ENCODE measurements around the gene PDHX.

The PDHX gene

DNA sequence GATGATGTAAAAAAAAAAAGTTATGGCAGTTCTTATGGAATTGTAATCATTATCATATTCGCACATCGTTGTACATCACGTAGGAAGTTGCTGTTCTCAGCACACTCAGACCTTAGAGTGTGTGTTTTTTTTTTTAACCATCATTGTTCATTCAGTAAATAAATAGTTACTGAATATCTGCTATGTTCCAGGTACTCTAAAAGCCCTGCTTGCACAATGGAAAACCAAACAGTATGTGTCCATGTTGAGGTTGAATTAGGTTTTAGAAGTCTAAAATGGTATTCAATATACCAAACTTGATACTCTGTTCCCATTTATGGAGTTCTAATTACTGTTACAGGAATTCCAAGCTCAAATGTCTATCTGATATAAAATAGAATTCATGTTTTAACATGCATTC is 41.2 kb downstream of the PDHX start:
- no peak for DNase-seq (ENCODE audit: low read depth)

DNA sequence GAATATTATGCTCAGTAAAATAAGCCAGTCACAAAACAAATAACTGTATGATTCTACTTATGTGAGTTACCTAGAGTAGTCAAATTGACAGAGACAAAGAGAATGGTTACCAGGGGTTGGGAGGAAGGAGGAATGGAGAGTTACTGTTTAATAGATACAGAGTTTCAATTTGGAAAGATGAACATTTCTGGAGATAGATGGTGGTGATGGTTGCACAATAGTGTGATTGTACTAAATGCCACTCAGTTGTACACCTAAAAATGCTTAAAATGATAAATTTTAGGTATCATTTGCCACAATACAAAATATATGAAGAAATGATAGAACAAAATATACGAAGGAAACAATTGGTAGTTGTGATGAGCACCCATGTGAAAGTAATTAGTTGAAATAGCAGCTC is 43.4 kb downstream of the PDHX start:
- DNase-seq (ENCODE audit: low read depth), result no peak

DNA sequence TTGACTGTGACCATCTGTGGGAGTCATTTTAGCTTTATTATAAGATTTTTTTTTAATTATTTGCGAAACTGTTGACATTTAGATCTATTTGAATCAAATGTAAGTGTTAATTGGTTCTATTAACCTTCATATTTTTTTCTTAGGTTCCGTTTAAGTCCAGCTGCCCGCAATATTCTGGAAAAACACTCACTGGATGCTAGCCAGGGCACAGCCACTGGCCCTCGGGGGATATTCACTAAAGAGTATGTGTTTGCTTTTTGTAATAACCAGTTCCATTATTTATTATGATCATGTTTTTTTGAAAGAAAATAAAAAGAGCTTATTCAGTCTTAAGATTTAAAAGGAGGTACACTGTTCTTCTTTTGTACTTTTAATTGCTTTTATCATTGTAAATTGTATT is 43.9 kb downstream of the PDHX start:
- no peak for DNase-seq (ENCODE audit: low read depth)

GRCh38 chr11:34962034-34962433 is 45.6 kb downstream of the PDHX start:
- no peak for DNase-seq (ENCODE audit: low read depth)

DNA sequence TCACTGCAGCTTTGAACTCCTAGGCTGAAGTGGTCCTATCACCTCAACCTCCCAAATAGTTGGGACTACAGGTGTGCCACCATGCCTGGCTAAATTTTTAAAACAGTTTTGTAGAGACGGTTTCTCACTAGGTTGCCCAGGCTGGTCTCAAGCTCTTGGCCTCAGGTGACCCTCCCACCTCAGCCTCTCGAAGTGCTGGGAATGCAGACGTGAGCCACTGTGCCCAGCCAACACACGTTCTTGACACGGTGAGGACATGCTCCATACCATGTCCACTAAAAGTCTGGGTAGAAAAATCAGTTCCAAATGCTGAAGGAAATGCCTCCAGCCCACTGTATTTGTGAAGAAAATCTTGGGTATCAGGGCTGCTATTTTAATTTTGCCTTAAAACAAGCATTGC is 46.9 kb downstream of the PDHX start:
- no peak for DNase-seq (ENCODE audit: low read depth)

DNA sequence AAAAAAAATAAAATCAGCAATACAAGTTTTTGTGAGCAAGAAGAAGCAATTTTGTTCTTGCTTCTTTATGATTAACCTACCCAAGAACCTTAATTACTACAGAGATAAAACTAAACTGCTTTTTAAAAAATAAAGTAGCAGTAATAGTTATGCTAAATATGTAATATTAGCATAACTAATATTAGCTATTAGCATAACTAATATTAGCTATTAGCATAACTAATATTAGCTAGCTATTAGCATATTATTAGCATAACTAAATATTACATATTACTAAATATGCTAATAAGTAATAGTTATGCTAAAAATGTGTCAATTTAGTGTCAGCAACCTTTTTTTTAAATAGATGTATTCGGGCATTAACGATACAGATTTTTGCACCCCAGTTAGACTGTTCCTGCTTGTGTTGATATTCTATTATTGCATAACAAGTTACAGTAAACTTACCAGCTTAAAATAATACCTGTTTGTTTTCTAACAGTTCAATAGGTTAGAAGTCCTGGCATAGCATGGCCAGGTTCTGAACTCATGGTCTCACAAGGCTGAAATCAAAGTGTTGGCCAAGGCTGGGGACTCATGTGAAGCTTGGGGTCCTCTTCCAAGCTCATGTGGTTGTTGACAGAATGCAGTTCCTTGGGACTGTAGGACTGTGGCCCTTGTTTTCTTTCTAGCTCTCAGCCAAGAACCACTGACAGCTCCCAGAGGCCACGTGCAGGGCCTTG is 48.4 kb downstream of the PDHX start:
- no peak for DNase-seq (ENCODE audit: low read depth)

DNA sequence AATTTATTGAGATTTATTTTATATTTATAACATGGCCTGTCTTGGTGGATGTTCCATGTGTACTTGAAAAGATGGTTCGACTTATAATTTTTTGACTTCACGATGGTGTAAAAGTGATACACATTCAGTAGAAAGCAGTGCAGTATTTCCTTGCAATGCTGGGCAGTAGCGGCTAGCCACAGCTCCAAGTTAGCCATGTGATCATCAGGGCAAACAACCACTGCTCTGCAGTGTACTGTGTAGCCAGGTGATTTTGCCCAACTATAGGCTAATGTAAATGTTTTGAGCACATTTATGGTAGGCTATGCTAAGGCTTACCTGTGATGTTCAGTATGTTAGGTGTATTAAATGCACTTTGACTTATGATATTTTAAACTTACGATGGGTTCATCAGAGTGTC is 52.4 kb downstream of the PDHX start:
- DNase-seq (ENCODE audit: low read depth), result no peak

GRCh38 chr11:34970033-34970432 is 53.6 kb downstream of the PDHX start:
- no peak for DNase-seq (ENCODE audit: low read depth)

DNA sequence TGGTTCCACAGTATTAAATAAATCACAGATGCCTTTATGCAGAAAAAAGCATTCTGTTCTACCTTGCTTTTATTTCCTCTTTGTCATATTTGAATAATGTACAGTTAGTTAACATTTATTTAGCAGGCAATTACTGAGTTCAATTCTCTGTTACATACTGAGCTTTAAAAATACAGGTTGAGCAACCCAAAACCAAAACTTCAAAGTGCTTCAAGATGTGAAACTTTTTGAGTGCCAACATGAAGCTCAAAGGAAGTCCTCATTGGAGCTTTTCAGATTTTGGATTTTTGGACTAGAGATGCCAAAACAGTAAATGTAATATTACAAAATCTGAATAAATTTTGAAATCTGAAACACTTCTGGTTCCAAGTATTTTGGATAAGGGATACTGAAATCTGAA is 54.1 kb downstream of the PDHX start:
- DNase-seq (ENCODE audit: low read depth), result no peak

DNA sequence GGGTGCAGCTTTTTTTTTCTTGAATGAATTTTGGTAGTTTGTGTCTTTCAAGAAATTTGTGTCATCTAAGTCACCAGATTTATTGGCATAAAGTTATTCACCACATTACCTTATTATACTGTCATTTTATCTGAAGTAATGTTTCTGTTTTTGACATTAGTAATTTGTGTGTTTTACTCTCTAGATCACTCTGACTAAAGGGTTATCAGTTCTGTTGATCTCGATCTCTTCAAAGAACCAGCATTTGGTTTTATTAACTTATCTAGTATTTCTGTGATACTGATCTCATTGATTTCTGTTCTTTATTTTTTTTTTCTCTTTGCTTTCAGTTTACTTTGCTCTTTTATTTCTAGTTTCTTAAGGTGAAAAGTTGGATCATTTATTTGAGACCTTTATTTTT is 55.5 kb downstream of the PDHX start:
- DNase-seq (ENCODE audit: low read depth), result no peak

GRCh38 chr11:34972366-34972765 is 55.9 kb downstream of the PDHX start:
- no peak for DNase-seq (ENCODE audit: low read depth)

DNA sequence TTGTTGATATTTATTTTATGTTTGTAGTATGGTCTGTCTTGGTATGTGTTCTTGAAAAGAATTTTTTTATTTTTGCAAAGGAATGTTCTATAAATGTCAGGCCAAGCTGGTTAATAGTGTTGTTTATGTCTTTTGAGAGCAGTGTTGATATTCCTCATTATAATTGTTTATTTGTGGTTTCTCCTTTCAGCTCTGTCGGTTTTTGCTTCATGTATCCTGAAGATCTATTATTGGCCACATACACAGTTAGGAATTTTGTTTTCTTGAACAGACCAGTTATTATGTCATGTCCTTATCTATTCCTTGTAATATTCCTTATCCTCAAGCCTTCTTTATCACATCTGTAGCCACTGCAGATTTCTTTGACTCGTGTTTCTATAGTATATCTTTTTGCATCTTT is 56.5 kb downstream of the PDHX start:
- DNase-seq (ENCODE audit: low read depth), result peak; percentile 87

DNA sequence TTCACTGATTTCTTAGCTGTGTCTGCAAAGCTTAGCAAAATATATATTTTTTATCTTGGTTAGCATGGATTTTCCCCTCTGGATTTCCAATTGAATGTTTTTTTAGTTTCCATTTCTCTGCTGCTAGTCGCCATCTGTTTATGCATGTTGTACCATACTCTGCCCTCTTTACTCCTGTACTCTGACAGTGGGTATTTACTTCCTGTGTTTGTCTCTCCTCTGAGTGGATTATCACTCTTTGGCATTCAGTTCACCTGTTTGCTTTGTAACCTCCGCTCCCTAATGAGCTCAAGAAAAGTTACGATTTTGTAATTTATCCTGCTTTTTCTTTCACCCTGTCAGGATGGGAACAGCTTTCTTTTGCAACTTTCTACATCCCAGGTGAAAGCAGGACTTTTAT is 59.1 kb downstream of the PDHX start:
- no peak for DNase-seq (ENCODE audit: low read depth)

GRCh38 chr11:34976496-34977088 is 60.2 kb downstream of the PDHX start:
- no peak for DNase-seq (ENCODE audit: low read depth)

- peak; percentile 74 for DNase-seq (ENCODE audit: low read depth)
These were observed 60.9 kb downstream of the PDHX start for GRCh38 chr11:34977089-34977912.

GRCh38 chr11:34978236-34979191 is 62.1 kb downstream of the PDHX start:
- DNase-seq (ENCODE audit: low read depth), result peak; percentile 4

DNA sequence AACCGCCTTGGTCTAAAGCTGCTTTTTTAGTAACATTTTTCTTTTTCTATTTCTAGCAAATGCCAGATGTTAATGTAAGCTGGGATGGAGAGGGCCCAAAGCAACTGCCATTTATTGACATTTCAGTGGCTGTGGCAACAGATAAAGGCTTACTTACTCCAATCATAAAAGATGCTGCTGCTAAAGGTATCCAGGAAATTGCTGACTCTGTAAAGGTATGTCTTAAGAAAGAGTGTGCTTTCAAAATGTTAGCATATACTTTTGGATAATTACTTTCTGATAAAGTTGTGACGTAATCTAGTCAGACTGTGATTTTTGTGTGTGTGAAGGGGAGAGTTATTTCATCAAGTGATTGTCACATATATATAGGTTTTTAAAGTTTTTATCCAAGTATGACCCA is 68.1 kb downstream of the PDHX start:
- no peak for DNase-seq (ENCODE audit: low read depth)

- no peak for DNase-seq (ENCODE audit: low read depth)
These were observed 70.6 kb downstream of the PDHX start for GRCh38 chr11:34986883-34987520.

- no peak for DNase-seq (ENCODE audit: low read depth)
These were observed 71.2 kb downstream of the PDHX start for GRCh38 chr11:34987617-34988016.

DNA sequence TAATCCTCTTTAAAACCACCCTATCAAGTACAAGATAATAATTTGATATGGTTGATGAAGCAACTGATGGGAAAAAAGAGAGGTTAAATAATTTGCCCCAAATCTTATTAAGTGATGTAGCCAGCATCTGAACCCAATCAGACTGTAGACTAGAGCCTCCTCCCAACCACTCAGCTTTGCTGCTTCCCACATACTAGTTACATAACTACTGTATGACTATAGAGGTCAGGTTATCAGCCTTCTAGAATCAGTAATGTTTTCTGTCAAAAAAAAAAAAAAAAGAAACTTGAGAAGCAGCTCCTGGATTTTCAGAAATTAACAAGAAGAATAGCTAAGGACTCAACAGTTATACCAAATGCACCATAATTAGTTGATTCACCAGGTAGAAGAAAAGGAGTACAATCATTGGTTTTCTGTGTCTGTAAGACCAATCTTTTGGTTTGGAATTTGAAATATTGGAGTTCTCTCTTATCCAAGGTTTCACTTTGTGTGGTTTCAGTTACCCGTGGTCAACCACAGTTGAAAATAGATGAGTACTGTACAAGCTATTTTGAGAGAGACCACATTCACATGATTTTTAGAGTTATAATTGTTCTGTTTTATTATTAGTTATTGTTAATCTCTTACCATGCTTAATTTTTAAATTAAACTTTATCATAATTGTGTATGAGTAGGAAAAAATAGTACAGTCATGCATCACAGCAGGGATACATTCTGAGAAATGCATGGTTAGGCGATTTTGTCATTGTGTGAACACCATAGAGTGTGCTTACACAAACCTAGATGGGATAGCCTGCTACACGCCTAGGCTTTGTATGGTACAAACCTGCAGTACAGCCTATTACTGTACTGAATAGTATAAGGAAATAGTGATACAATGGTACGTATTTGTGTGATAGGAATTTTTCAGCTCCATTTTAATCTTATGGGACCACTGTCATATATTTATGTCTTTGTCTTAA is 72.2 kb downstream of the PDHX start:
- DNase-seq (ENCODE audit: low read depth), result peak; percentile 67

Measured in EH (cell line).